KBM-7 (cell line): ENCODE data around the gene DYNC1I1.

ENCODE experiments used
- DNase-seq: peaks from one replicate; pipeline ENCODE4 v3.0.0-alpha.2; 2015
- in situ Hi-C: fragments of 300-500 bp; cut with MboI; formaldehyde crosslinking; loops from 2 replicates; pipeline ENCODE4 v1.14.3; 2020; ENCODE audit warnings: low sequenced_read_pairs, low pct_unique_long_range_greater_than_20kb, mixed read lengths

DYNC1I1 gene

DNA sequence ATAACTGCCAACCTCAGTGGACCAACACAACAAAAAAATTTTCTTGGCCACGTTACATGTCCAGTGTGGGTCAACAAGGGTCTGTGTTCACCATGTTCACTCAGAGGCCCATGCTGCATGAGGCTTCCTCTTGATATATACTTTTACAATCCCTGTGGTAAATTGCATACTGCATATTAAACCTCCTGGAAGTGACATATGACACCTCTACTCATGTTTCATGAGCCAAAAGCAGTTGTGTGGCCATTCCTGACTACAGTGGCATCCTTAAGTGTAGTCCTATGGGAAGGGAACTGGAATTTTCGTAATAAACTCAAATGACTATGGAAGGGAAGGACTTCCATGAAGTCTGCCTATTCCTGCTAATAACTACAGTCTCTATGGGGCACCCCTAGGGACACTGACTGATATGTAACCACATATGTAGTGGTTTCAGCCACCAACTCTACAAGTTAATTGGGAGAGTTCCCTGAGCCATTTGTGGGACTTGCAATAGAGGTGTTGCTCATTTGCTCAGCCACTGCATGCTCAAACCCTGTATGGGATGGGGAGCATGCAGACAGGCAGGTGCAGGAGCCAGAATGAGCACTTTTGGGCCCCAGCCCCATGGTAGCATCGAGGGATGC is 9.7 kb downstream of the DYNC1I1 start:
- no peak for DNase-seq
- in situ Hi-C loops = no loop called here

DNA sequence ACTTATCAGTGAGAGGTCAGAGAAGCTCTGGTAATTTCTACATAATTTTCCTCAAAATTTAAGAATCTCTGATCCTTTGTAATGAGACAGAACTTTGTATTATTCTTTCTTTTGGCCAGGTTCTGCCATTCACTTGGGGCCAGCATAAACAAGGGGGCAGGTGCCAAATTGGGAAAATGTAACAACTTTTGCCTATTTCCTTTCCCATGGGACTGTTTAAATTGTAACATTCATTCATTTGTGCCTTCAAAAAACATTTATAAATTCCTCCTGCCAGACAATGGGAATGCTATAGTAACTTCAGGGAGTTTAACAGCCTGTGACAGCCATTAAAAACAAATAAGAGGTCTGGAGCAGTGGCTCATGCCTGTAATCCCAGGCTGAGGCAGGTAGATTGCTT is 12.4 kb downstream of the DYNC1I1 start:
- in situ Hi-C loops = no loop called here
- DNase-seq = no peak

DNA sequence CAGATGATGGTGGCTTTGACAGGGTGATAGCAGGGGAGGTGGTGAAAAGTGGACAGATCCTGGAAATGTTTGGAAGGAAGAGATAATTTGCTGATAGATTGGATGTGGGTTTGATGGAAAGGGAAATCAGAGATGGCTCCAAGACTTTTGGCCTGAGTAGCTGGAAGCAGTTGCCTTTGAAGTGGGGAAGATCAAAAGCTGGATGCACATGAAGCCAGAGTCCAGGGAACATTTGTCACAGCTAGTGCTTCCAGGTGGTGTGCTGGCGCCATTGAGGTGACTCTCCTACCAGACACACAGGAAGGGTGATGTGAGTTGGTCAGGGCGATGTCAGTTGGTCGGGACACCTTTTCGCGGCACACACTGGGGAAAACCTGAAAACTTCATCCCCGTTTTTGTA is 15.9 kb downstream of the DYNC1I1 start:
- in situ Hi-C loops = no loop called here
- DNase-seq = no peak

DNA sequence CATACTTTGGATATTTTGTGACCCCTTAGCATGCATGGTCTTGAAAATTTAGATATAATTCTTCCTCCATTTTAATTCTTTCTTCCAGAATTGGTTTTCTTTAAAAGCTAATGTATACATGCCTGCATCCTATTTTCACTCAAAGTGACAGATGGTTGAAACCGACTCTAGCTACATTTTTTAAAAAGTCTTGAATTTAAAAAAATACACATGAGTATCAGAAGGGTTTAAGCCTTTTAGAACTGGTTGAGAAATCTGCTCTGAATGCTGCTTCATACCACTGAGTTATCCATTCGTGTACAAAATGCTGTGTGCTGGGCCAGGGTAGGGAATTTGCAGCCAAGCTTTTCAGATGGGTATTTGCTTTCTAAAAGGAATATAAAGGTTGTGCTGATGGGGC is 16.5 kb downstream of the DYNC1I1 start:
- in situ Hi-C loops = no loop called here
- no peak for DNase-seq

DNA sequence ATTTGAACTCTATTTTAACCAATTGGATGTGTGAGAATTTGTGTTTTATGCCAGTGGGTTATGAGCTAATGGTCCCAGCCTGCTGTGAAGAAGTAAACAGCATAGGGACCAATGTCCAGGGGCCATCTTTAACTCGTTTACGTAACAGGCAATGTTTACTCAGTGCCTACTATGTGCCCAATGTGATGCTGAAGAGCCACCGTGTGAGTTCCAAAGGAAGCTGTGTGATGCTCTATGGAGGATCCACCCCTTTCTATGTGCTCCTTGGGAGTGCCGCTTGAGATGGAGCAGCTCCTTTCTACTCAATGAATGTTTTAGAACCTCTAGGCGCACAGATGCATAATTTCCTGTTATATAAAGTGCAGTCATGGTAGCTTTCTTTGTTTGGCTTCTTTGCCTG is 21.3 kb downstream of the DYNC1I1 start:
- in situ Hi-C loops = no loop called here

DNA sequence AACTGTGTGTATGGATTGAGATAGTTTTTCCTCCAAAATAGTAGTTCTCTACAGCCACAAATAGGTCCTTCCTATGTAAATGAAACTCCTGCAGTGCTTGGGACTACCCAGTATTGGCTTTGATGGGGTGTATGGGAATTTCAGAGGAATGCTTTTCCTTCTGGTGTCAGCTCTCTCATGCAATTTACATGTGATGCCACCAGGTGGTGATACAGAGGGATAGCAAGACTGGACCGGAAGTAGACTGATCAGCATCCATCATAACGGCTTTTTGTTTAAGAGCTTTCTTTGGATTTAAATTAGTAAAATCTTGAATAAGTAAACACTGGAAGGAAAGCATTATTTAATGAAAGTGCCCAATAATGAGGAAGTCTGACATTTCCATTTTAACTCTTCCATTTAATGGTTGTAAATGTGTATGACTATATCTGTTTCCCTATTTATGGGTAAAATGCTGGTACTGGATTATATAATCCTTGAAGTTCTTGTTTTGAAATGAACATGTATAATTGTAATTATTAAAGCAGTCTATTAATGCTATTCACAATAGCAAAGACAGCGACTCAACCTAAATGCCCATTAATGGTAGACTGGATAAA is 22.7 kb downstream of the DYNC1I1 start:
- peak; percentile 27 for DNase-seq
- in situ Hi-C loops = no loop called here

More for the DNA sequence above, 21.3 kb downstream of the DYNC1I1 start:
- no peak for DNase-seq

DNA sequence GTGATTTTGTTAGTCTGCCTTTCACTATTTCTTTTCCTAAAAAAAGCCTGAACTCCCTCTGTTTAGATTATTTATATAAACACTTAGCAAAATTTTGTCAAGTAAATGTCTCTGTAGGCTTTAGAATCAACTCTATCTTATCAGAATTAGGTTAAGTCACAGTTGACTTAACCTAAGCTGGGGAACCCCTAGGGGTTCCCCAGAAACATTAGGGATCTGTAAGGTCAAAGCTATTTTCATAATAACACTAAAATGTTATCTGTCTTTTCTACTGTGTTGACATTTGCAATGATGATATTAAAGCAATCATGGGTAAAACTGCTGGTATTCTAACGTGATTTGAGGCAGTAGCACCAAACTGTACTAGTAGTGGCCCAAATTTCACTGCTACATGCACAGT is 24.3 kb downstream of the DYNC1I1 start:
- in situ Hi-C loops = no loop called here
- no peak for DNase-seq

DNA sequence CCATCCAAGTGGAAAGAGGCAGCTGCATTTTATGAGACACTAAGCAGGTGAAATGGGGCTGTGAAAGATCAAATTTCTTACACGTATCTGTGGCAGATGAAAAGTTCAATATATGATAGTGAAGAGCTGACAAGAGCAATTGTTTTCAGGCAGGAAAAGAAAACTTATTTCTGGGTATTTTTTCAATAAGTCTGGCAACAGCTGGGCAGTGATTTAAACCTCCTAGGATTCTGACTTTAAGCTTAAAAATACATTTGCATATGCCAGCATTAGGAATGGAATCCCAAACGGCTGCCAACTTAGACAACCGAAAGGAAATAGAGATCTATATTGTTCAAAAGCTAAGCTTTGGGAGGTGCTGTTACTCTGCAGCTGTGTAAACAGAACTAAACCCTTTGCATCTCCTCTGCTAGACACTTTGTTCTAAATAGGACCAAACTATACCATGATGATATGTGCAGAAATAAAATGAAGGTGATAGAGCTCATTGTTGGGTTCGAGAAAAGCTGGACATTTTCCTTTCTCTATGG is 26.1 kb downstream of the DYNC1I1 start:
- DNase-seq = no peak
- in situ Hi-C loops = no loop called here

DNA sequence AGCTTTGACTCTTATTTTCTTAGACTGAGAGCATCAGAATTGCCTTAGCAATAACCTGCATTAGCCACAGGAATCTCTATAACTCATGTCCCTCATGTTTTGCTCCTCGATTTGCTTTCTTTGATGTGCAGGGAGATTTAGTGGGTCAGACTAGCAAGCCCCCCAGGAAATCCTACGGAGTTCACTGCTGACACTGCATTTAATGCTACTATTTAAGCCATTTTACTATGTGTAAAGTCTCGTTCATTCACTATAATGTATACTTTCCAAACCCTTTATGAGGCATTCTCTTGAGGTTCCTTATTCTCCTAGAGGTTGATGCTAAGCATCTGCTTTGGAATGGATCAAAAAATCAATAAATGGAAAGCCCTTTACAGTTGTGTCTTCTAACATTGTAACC is 28.4 kb downstream of the DYNC1I1 start:
- in situ Hi-C loops = no loop called here
- no peak for DNase-seq

DNA sequence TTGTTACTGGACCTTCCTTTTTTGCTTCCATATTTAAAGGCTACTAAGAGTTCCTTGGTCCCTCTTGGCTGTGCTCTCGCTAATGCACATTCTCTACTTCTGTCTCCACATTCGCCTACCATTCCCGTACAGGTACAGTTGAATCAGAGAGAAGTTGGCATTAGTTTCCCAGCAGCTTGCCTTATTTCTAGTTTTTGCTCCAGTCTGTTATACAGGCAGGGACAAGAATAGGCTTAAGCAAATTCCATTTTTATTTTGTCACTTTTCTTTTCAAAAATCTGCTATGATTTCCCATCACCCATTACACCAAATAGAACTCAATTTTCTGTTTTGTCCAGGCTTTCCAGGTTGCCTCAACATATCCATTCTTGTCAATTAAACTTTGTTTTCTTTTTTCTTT is 29.9 kb downstream of the DYNC1I1 start:
- no peak for DNase-seq
- in situ Hi-C loops = no loop called here

DNA sequence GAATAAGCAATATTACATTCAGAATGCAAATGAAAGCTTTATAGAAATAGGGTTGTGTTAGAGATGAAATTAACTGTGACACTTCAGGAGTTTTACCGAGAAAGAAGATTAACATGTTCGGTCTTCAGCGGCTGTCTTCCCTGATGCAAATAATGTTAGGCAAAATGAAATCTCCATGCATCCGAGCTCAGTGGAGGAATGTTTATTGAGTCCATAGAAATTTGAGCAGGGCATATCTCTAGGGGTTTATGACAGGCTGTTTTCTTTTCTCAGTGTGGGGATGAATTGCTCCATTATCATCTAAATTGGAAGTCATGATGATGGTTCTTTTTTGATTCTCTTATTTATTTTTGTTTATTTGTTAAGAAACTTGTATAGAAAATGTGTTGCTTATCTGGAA is 31.7 kb downstream of the DYNC1I1 start:
- in situ Hi-C loops = no loop called here

DNA sequence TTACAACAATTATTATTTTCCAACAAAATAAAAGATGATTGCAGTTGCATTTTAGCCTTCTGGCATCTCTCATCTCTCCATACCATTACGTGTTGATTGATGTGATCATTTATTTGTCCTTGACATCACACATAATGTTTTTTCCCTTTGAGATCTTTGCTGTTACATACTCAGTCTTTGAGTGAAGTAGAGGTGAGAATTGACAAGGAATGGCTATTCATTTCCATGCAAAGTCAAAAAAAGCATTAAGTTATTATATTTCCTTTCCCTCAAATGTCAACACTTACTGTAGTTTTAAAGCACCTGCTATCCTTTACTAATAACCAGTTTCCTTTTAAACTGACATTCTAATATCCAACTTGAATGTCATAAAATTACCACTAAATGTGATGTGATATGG is 33.6 kb downstream of the DYNC1I1 start:
- in situ Hi-C loops = no loop called here
- DNase-seq = no peak

More for the DNA sequence above, 31.7 kb downstream of the DYNC1I1 start:
- no peak for DNase-seq

DNA sequence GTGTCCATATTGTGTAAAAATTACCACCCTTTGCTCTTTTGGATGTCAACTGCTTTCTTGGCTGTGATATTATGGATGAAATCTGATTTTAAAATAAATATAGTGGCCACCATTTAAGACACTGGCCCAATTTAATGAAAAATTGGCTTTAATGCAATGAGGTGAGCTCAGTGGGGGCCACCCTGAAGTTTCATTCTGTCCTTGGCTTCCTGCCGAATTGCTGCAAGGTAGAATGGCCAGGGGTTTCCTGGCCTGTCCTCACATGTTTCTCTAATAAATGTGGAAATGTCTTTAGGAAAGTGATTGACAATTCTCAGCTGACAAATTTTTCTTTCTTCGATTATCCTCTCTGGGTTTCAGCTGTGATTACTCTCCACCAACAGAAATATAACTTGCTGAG is 36.0 kb downstream of the DYNC1I1 start:
- in situ Hi-C loops = no loop called here
- no peak for DNase-seq

DNA sequence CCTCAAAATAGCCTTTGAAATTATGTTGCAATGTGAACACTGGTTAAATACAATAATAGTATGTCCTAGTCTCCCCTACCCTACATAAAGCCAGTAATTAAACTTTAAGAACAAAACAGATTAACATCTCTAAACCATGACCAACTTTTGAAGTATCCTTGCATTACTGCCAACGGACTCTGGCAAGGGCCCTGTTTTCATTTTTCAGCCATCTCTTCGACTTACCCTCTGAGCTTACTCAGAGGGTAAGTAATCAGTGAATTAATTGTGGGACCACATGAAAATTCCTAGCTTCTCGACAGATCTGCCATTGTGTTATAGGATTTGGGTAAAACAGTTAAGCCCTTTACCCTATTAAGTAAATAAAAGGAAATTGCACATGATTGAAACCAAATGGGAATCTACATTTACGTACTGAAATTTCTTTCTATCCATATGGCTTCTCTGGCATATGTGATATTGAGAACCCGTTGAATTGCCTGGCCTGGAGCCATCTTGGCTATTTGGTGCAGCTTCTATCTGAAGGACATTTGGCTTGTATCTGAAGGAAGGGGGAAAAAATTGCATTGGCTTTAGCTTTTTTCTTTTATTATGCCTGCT is 39.6 kb downstream of the DYNC1I1 start:
- in situ Hi-C loops = no loop called here
- DNase-seq = no peak

DNA sequence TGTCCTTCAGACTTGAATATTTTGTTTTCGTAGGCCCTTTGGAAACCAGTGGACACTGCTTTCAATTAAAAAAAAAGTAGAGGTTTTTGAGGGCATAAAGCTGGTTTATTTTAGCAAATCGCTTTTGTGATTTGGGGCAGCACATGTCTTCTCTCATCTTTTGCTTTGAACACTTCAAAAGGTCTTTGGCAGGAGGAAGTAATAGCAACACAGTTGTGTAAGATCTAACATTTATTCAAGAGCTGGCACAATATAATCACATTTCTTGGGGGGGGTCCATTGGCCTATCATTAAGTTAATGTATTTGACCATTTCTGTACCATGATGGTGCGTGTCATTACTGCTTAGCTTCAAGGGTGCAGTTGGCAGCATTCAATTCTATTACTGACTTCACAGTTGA is 42.4 kb downstream of the DYNC1I1 start:
- in situ Hi-C loops = no loop called here
- DNase-seq = no peak

DNA sequence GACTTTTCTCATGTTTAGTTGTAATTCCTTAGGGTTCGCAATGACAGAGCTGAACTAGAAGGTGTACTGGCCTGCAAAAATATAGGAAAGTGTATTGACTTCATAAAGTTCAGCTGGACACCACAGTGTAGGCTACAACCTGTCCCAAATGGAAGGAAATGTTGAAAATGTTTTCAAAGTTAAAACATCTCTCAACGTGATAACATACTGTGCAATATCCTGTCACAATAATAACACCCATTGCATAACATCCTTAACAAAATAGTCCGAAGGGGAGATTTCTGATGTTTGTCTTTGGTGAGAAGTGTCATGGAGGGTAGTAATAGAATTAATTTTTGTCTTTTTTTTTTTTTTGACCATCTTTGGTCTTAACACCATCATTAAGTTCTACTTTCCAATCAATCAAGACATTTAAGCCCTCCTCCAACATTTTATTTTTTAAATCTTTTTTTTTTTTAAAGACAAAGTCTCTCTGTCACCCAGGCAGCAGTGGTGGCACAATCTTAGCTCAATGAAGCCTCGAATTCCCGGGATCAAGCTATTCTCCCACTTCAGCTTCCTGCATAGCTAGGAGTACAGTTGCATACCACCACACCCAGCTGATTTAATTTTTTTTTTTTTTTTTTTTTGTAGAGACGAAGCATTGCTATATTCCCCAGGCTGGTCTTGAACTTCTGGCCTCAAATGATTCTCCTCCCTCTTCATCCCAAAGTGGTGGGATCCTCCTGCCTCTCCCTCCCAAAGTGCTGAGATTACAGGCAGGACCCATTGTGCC is 45.7 kb downstream of the DYNC1I1 start:
- in situ Hi-C loops = no loop called here
- DNase-seq = no peak

DNA sequence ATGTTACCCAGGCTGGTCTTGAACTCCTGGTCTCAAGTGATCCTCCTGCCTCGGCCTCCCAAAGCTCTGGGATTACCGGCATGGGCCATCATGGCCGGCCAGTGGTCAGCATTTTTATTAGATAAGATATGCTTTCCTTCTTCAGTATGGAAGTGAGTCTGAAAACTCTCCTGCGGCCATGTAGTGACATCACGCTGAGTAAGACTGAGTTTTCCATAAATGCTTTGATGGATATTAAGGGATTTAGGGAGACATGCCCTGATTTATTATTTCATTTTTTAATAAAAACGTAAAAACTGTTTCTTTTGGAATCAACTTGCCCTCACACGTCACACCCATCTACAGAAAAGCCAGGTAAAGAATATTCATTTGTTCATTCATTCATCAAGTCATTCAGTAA is 48.4 kb downstream of the DYNC1I1 start:
- no peak for DNase-seq
- in situ Hi-C loops = no loop called here

DNA sequence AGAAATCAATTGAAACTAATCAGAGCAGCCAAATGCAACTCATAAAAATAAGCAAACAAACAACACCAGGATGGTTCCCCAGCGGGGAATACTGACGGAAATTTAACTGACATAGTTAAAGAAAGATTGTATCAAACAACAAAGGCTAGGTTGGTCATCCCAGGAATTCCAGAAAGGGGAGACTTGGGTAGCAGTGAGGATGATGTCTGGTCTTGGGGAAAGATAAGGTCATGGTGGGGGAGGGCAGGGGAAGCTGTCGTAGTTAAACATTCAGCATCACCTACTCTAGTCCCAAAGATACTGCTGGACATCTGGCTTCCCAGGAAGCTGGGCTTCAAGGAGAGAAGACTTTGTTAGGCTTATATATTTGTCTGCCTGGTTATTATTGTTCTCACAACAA is 50.4 kb downstream of the DYNC1I1 start:
- DNase-seq = no peak
- in situ Hi-C loops = no loop called here

DNA sequence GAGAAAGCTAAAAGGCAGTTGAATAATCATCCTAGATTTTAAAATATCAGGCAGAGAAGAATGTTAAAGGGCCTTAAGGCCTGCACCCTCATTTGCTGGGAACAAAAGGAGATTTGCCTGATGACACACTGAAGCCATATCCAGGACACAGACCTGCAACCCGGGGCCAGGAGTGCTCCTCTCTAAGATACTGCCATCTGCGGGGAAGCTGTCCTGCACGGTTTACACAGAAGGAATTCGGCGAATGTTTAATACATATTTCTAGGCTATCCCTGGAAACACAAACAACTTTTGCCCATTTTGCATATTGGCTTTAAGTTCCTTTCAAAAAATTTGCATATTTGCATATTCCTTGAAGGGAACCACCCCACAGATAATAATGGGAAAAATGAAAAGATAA is 52.3 kb downstream of the DYNC1I1 start:
- in situ Hi-C loops = no loop called here
- no peak for DNase-seq
